Adrenal gland (tissue), 12 donors: ENCODE data around the gene KHDC1L. TPM values are rescaled to one million over a fixed set of nuclear protein-coding genes. Genes with fewer than 3 reads are reported as not detected.

Experiments used
- DNase-seq, 7 donors: peaks; one replicate each; pipeline ENCODE4 v3.0.0-alpha.2; 2019 to 2020
- H3K27ac ChIP-seq, 5 donors: fragments of 200-600 bp; sonication (generic) in 4 of 5; 1 replicate in 3 of 5; 2 replicates in 2 of 5; pipeline versions ENCODE4 v1.5.1 to v1.8.0; 2016 to 2020; ENCODE audit warnings: mild to moderate bottlenecking in 1 of 5
- H3K27me3 ChIP-seq: fragments of 200-600 bp; 2 replicates; pipeline ENCODE4 v1.8.0; 2021
- H3K36me3 ChIP-seq, 2 donors: fragments of 200-600 bp; replicated peaks in 1 of 2; 1 replicate in 1 of 2; 2 replicates in 1 of 2; pipeline versions ENCODE4 v1.5.1 to v1.8.0; 2018 to 2022
- H3K4me1 ChIP-seq, 2 donors: fragments of 200-600 bp; replicated peaks in 1 of 2; 1 replicate in 1 of 2; 2 replicates in 1 of 2; pipeline versions ENCODE4 v1.5.1 to v1.8.0; 2018 to 2021
- H3K4me3 ChIP-seq, 4 donors: fragments of 200-600 bp; sonication (generic) in 3 of 4; one replicate each; pipeline ENCODE4 v1.5.1; 2016 to 2018
- H3K9me3 ChIP-seq, 3 donors: fragments of 200-600 bp; sonication (generic) in 1 of 3; replicated peaks in 1 of 3; 1 replicate in 2 of 3; 2 replicates in 1 of 3; pipeline versions ENCODE4 v1.5.1 to v1.8.0; 2016 to 2021
- POLR2A ChIP-seq, 2 donors: fragments of 450-650 bp; IDR thresholded peaks; one replicate each; pipeline ENCODE4 v1.6.1; 2017; ENCODE audit warnings: antibody characterized with exemption in 2 of 2, mild to moderate bottlenecking in 2 of 2, moderate library complexity in 1 of 2
- WGBS, 4 donors: extraction: QIAGEN DNeasy Blood & Tissue Kit in 2 of 4; methylation state at CpG; one replicate each; pipeline versions ENCODE4 v1.1.5 to v1.1.7; 2013 to 2017; 5-methylcytosine and 5-hydroxymethylcytosine counted together
- intact Hi-C, 2 donors: fragments of 100-400 bp; cut with DNase I; formaldehyde crosslinking; loops; one replicate each; pipeline versions ENCODE4 v1.14.1 to v1.15.0; 2022 to 2023
- polyA plus RNA-seq, 3 donors: library from polyadenylated mRNA; stranded (reverse); fragments of 200-250 nt in 2 of 3; fragments of 350-450 nt in 1 of 3; fragmentation: Illumina TruSeq in 1 of 3; extraction: RNeasy Lipid Tissue Mini Kit (QIAGEN cat#74804) in 1 of 3; gene quantifications; one replicate each; pipeline ENCODE4 v1.2.3, GENCODE V29; 2013 to 2014
- total RNA-seq, 9 donors: library from RNA; depleted of rRNA in 4 of 9; stranded (reverse); fragments of >200 nt in 4 of 9; fragments of 120-200 nt in 1 of 9; fragmentation: NEBNext Ultra II Directional in 1 of 9; extraction: Animal tissue kit (Norgen Biotek cat#: 25700) in 1 of 9; gene quantifications; one replicate each; pipeline versions ENCODE4 v1.1.0 to v1.2.4, GENCODE V29; 2013 to 2023
- TF ChIP-seq, protein P1 (sequence below), 6 experiments: fragments of 450-650 bp in 4 of 6; fragments of 200-600 bp in 2 of 6; sonication (generic) in 1 of 6; IDR thresholded peaks; 1 replicate in 5 of 6; 2 replicates in 1 of 6; pipeline versions ENCODE4 v1.5.1 to v1.8.0; 2016 to 2021; ENCODE audit warnings: antibody characterized with exemption in 6 of 6, mild to moderate bottlenecking in 2 of 6, moderate library complexity in 1 of 6
- donor health status: healthy with polysubstance abuse.
- donor health status: Bipolar disorder and iron deficiency.
- donor health status: DM: yes; HTN: yes; CAD: no.
- donor health status: DM: no; HTN: no; CAD: no.
- donor health status: DM: no; HTN: no; CAD: no.
- donor health status: DM: yes; HTN: yes; CAD: no.

The KHDC1L gene
- total and polyA plus RNA-seq, 12 donors, result not detected

DNA sequence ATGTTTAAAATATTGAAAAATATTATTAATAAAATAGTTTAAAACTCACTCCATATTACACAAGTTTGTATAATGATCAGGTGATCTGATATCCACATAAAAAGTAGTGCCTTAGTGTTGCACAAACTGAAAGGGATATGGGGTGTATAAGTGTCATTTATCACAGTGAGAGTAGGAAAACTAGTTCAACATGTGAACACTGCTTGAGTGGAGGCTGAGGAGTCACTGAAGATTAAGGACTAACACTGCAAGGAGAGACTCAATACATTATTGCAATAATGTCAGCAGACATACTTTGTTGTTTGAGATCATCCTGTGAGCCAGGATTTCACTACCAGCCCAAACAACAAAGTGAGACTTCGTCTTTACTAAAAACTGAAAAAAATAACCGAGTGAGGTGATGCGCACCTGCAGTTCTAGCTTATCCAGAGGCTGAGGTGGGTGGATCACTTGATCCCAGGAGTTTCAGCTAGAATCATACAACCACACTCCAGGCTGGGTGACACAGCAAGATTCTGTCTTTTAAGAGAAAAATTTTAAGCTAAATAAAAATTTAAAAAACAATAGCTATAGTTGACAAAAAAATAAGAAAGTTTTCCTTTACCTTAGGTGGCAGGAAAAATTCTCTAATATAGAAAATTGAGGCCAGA, 2.4 kb upstream of the KHDC1L start:
- H3K27me3 ChIP-seq, result no peaks in the 10 kb centered on the region
- H3K27ac ChIP-seq, result no peak overlapping the region
- H3K4me1 ChIP-seq, result no peaks in the 10 kb centered on the region
- H3K4me3 ChIP-seq, result no peak overlapping the region
- WGBS, 4 donors, result 73 to 86% (median 77%) methylated on average over 3 of the region's 3 CpGs
- no peaks in the 10 kb centered on the region for H3K9me3 ChIP-seq
- no peak for DNase-seq
- H3K36me3 ChIP-seq, result no peaks in the 10 kb centered on the region
- no peak for TF ChIP-seq POLR2A (IDR thresholded peaks at IDR 0.05)
- TF ChIP-seq, protein P1, sequence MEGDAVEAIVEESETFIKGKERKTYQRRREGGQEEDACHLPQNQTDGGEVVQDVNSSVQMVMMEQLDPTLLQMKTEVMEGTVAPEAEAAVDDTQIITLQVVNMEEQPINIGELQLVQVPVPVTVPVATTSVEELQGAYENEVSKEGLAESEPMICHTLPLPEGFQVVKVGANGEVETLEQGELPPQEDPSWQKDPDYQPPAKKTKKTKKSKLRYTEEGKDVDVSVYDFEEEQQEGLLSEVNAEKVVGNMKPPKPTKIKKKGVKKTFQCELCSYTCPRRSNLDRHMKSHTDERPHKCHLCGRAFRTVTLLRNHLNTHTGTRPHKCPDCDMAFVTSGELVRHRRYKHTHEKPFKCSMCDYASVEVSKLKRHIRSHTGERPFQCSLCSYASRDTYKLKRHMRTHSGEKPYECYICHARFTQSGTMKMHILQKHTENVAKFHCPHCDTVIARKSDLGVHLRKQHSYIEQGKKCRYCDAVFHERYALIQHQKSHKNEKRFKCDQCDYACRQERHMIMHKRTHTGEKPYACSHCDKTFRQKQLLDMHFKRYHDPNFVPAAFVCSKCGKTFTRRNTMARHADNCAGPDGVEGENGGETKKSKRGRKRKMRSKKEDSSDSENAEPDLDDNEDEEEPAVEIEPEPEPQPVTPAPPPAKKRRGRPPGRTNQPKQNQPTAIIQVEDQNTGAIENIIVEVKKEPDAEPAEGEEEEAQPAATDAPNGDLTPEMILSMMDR (IDR thresholded peaks at IDR 0.05), result no peak
- intact Hi-C loops, result no loop called here

DNA sequence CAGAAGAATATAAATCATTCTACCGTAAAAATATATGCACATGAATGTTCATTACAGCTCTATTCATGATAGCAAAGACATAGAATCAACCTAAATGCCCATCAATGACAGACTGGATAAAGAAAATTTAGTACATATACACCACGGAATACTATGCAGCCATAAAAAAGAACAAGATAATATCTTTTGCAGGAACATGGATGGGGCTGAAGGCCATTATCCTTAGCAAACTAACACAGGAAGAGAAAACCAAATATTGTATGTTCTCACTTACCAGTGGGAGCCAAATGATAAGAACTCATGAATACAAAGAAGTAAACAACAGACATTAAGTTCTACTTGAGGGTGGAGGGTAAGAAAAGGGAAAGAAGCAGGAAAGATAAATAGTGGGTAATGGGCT, 8.4 kb downstream of the KHDC1L start:
- H3K36me3 ChIP-seq, result no peaks in the 10 kb centered on the region
- H3K27me3 ChIP-seq, result no peaks in the 10 kb centered on the region
- no peak overlapping the region for H3K27ac ChIP-seq
- 85 to 91% (median 88%) methylated on average over 2 of the region's 2 CpGs for WGBS, 4 donors
- no peak overlapping the region for H3K4me3 ChIP-seq
- no peak for DNase-seq
- no peaks in the 10 kb centered on the region for H3K4me1 ChIP-seq
- TF ChIP-seq POLR2A (IDR thresholded peaks at IDR 0.05), result no peak
- TF ChIP-seq, protein P1 (IDR thresholded peaks at IDR 0.05), result no peak
- H3K9me3 ChIP-seq, result no peaks in the 10 kb centered on the region
- intact Hi-C loops, result no loop called here

DNA sequence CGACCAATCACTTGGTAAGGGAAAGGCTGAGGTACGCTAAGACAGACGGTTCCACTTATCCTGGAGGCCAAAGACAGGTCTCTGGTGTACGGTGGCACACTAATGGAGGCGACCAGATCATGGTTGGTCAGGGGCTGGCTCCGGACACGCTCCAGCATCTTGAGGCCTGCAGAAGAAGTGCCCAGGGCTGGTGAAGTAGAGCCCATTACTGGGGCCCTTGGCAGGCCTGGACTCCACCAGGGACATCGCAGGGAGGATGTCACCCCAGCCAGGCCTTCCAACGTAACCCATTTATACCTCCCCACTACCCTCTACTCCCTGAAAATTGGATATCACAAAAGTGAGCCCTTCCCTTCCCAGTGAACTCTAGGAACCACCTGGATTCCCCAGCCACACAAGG, 16.2 kb downstream of the KHDC1L start:
- WGBS, 4 donors, result 69 to 90% (median 80%) methylated on average over 8 to 9 of the region's 9 CpGs
- no peak for DNase-seq

DNA sequence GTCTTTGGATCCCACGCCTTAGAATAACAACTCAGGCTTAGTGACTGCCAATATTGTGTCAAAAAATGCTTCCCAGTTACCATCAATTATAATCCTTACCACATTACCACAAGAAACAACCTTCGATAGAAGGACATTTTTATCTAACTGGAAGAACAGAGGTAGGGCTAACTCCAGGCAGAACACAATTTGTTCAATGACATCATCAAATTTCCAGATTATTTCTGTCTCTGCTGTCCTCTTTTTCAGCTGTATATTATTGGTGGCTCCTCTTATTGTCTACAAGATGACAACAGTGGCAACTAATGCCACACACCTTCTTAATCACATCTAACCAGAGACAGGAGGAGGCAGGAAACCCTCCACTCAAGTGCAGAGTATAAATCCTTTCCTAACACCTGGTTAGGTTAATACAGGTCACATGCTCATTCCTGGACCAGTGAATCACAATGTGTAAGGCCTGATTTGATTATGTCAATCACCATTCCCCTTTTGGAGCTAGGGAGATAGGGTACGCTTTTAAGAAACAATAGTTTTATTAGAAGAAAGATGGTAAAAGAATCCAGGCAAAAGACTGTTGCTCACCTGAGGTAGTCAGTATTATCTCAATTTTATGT, 18.0 kb downstream of the KHDC1L start:
- H3K27ac ChIP-seq, result no peak overlapping the region
- intact Hi-C loops, result no loop called here
- no peak overlapping the region for H3K4me3 ChIP-seq
- DNase-seq, result no peak
- WGBS, 4 donors, result 69 to 83% (median 77%) methylated on average over 3 of the region's 3 CpGs
- TF ChIP-seq, protein P1 (IDR thresholded peaks at IDR 0.05), result no peak
- no peak for TF ChIP-seq POLR2A (IDR thresholded peaks at IDR 0.05)
- H3K4me1 ChIP-seq, result no peaks in the 10 kb centered on the region
- no peaks in the 10 kb centered on the region for H3K9me3 ChIP-seq
- no peaks in the 10 kb centered on the region for H3K27me3 ChIP-seq
- no peaks in the 10 kb centered on the region for H3K36me3 ChIP-seq

More for the DNA sequence above, 16.2 kb downstream of the KHDC1L start:
- Histone ChIP-seq H3K9me3 (no peaks in the 10 kb centered on the region), H3K4me1 (no peaks in the 10 kb centered on the region), H3K4me3 (no peak overlapping the region), H3K27me3 (no peaks in the 10 kb centered on the region), H3K27ac (no peak overlapping the region), H3K36me3 (no peaks in the 10 kb centered on the region)
- intact Hi-C loops, result no loop called here
- TF ChIP-seq, protein P1 (IDR thresholded peaks at IDR 0.05), result no peak
- TF ChIP-seq POLR2A (IDR thresholded peaks at IDR 0.05), result no peak
